GM12892 (cell line): ENCODE data around the gene IVD.

Source experiments
- POLR2A ChIP-seq: IDR thresholded peaks from 2 replicates; pipeline ENCODE4 v1.6.1; 2011; ENCODE audit warnings: low read depth, low read length, control low read depth
- POLR2AphosphoS5 ChIP-seq: IDR thresholded peaks from 2 replicates; pipeline ENCODE4 v1.6.1; 2011; ENCODE audit warnings: low read depth, low read length, control low read depth
- TAF1 ChIP-seq: IDR thresholded peaks from 2 replicates; pipeline ENCODE4 v1.6.1; 2011; ENCODE audit warnings: low read depth, mild to moderate bottlenecking, control low read depth, low read length, borderline replicate concordance

GRCh38 chr15:40380636-40381035 is 25.0 kb upstream of the IVD start:
- TF ChIP-seq POLR2A = no peak
- no peak for TF ChIP-seq TAF1
- no peak for TF ChIP-seq POLR2AphosphoS5
